ENCODE results near the gene USP14. TPM values are rescaled to one million over a fixed set of nuclear protein-coding genes. Genes with fewer than 3 reads are reported as not detected.
"Not testable (repeated sequence)": the region's sequence is repeated elsewhere in the genome, so short reads cannot be mapped to it uniquely, and the experiment has no call there.

USP14 gene
- 10 to 100 TPM in 2 of 3 donors, 1 to 10 TPM in 1; 9.1 to 27.8 (median 17.7) TPM for polyA plus RNA-seq

DNA sequence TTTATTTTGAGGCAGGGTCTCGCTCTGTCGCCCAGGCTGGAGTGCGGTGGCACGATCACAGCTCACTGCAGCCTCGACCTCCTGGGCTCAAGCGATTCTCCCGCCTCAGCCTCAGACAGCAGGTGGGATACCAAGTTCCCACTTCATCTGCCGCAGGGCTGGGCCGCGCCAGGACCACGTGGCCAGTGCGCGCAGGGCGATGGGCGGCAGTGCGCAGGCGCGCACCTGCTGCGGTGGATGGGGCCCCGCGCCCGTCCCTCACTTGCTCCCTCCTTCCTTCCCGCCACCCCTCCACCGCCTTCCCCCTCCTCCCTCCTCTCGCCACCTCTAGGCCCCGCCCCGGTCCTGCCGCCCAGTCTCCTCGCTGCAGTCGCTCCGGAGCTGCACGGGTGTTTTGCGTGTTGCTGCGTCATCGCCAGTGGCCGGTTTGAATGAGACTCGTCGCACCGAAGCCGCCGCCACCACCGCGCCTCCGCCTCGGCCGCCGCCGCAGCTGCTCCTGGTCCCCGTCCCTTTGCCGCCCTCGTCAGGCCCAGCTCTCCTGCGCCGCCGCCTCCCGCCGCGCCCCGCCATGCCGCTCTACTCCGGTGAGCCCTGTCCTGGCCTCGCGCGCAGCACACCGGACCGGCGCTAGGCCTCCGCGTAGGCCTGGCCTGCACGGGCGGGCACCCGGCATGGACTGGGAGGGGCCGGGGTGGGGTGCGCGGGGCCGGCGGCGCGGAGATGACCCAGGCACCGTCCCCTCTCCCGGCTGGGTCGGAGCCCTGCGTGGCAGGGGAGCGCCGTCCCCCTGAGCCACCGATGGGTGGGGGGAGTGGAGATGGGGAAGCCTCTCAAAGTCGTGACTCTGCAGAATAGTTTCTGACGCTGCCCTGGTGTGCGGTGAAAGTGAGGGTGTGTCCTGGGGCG, at the start of gene USP14:
TSS of gene USP14 (plus strand) at position 430 of the 909 bp plus-strand sequence. CDS start at position 572, 142 bp downstream.
- 0 to 1% (median 1%) methylated on average over 72 to 89 of the region's 89 CpGs for WGBS, 3 donors

DNA sequence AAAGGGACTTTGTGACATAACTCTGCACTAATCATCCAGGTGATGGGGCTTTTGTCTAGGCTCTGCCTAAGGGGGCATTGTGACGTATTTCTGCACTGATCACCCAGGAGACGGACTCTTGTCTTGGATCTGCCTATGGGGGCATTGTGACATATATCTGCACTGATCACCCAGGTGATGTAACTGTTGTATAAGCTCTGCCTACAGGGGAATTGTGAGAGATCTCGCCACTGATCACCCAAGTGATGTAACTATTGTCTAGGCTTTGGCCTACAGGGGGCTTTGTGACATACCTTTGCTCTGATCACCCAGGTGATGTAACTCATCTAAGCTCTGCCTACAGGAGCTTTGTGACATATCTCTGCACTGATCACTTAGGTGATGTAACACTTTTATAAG, 49.7 kb upstream of the USP14 start:
- no CpG with 5 or more reads among the region's 3 CpGs for WGBS, 3 donors
- not testable (repeated sequence) for H3K27ac ChIP-seq (ENCODE audit: low read depth, low read length)

More for the DNA sequence above, at the start of gene USP14:
- no peak within 1 kb of the TSS for H3K27ac ChIP-seq (ENCODE audit: low read depth, low read length)

- WGBS, 3 donors, result 36 to 39% (median 38%) methylated on average over 7 of the region's 7 CpGs
- not testable (repeated sequence) for H3K27ac ChIP-seq (ENCODE audit: low read depth, low read length)
Observed at GRCh38 chr18:109130-109921, 49.0 kb upstream of the USP14 start.

- not testable (repeated sequence) for H3K27ac ChIP-seq (ENCODE audit: low read depth, low read length)
- whole genome bisulfite sequencing, 3 donors, result 47 to 57% (median 55%) methylated on average over 5 of the region's 5 CpGs
Observed at GRCh38 chr18:109922-110261, 48.5 kb upstream of the USP14 start.

GRCh38 chr18:110351-111201, 47.8 kb upstream of the USP14 start:
- not testable (repeated sequence) for H3K27ac ChIP-seq (ENCODE audit: low read depth, low read length)
- 48 to 63% (median 60%) methylated on average over 4 of the region's 4 CpGs for whole genome bisulfite sequencing, 3 donors

GRCh38 chr18:111306-112014, 46.9 kb upstream of the USP14 start:
- 18 to 27% (median 20%) methylated on average over 39 to 42 of the region's 42 CpGs for WGBS, 3 donors
- H3K27ac ChIP-seq (ENCODE audit: low read depth, low read length), result no peak overlapping the region

- not testable (repeated sequence) for H3K27ac ChIP-seq (ENCODE audit: low read depth, low read length)
- WGBS, 3 donors, result 32 to 36% (median 34%) methylated on average over 24 to 30 of the region's 43 CpGs
Observed at GRCh38 chr18:112015-112733, 46.2 kb upstream of the USP14 start.

GRCh38 chr18:120539-121260, 37.7 kb upstream of the USP14 start:
- 64 to 74% (median 65%) methylated on average over 7 of the region's 7 CpGs for WGBS, 3 donors
- not testable (repeated sequence) for H3K27ac ChIP-seq (ENCODE audit: low read depth, low read length)

DNA sequence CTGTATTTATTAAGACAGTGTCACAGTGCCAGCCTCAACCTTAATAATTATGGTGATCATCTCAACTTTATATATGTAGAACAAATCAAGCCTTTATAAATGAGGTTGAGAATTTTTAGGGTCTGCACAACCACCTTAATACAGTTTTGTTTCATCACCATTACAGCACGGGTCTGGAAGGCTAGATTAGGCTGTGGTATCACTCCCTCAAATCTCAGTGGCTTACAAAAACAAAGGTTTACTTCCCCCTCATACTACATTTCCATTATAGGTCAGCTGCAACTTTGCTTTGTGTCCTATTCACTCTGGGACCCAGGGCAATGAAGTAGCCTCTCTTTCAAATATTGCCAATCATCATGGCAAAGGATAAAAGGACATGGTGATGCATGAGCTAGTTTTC, 23.3 kb upstream of the USP14 start:
- H3K27ac ChIP-seq (ENCODE audit: low read depth, low read length), result no peak overlapping the region
- 20 to 34% (median 29%) methylated on average over 1 of the region's 1 CpG for WGBS, 3 donors

GRCh38 chr18:136433-136832, 21.9 kb upstream of the USP14 start:
- 69 to 73% (median 71%) methylated on average over 7 of the region's 7 CpGs for WGBS, 3 donors

GRCh38 chr18:137327-137726, 21.0 kb upstream of the USP14 start:
- 64 to 83% (median 75%) methylated on average over 5 of the region's 5 CpGs for WGBS, 3 donors
- no peak overlapping the region for H3K27ac ChIP-seq (ENCODE audit: low read depth, low read length)

More at GRCh38 chr18:136433-136832, 21.9 kb upstream of the USP14 start:
- no peak overlapping the region for H3K27ac ChIP-seq (ENCODE audit: low read depth, low read length)

DNA sequence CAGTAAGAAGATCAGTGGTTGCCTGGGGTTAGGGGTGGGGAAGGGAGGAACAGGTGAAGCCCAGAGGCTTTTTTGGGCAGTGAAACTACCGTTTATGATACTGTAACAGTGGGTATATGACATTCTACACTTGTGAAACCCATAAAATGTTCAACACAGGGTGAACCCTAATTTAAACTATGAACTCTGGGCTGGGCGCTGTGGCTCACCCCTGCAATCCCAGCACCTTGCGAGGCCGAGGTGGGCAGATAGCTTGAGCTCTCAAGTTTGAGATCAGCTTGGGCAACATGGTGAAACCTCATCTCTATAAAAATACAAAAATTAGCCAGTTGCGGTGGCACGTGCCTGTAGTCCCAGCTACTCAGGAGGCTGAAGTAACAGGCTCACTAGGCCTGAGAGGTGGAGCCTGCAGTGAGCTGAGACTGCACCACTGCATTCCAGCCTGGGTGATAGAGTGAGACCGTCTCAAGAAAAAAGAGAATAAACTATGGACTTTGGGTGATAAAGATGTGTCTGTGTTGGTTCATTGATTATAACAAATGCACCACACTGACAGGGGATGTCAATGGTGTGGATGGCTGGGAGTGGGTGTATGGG, 17.6 kb upstream of the USP14 start:
- whole genome bisulfite sequencing, 3 donors, result 78 to 89% (median 85%) methylated on average over 7 of the region's 7 CpGs
- no peak overlapping the region for H3K27ac ChIP-seq (ENCODE audit: low read depth, low read length)

- WGBS, 3 donors, result 74 to 84% (median 80%) methylated on average over 7 of the region's 7 CpGs
- not testable (repeated sequence) for H3K27ac ChIP-seq (ENCODE audit: low read depth, low read length)
Observed at GRCh38 chr18:142624-143296, 15.6 kb upstream of the USP14 start.

GRCh38 chr18:148841-149240, 9.5 kb upstream of the USP14 start:
- WGBS, 3 donors, result 78 to 86% (median 85%) methylated on average over 6 of the region's 6 CpGs
- no peak overlapping the region for H3K27ac ChIP-seq (ENCODE audit: low read depth, low read length)

- 73 to 85% (median 80%) methylated on average over 7 of the region's 7 CpGs for WGBS, 3 donors
- no peak overlapping the region for H3K27ac ChIP-seq (ENCODE audit: low read depth, low read length)
Observed at GRCh38 chr18:154151-154550, 4.2 kb upstream of the USP14 start.

DNA sequence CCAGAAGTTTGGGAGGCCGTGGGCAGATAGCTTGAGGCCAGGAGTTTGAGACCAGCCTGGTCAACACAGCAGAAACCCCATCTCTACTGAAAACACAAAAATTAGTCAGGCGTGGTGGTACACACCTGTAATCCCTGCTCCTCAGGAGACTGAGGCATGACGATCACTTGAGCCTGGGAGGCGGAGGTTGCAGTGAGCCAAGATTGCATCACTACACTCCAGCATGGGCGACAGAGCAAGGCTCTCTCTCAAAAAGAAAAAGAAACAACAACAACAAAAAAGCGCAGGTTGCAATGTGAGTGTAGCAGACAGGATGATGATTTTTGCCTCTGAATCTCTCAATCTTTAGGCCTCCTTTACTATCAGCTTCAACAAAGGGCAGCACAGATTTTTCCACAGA, 2.7 kb upstream of the USP14 start:
- WGBS, 3 donors, result 83 to 88% (median 84%) methylated on average over 6 of the region's 6 CpGs
- H3K27ac ChIP-seq (ENCODE audit: low read depth, low read length), result no peak overlapping the region

All from adipose tissue (tissue), 3 donors.